Sigmoid colon (tissue), 7 donors: Measurements from ENCODE around the gene SYTL2. TPM values are rescaled to one million over a fixed set of nuclear protein-coding genes. Genes with fewer than 3 reads are reported as not detected.

Source experiments
- DNase-seq: peaks from one replicate; pipeline ENCODE4 v3.0.0-alpha.2; 2019
- H3K27ac ChIP-seq, 4 donors: fragments of 200-600 bp; sonication (generic); one replicate each; pipeline ENCODE4 v1.5.1; 2016 to 2019; ENCODE audit warnings: mild to moderate bottlenecking in 1 of 4
- H3K27me3 ChIP-seq, 3 donors: fragments of 200-600 bp; sonication (generic); one replicate each; pipeline ENCODE4 v1.5.1; 2019; ENCODE audit warnings: mild to moderate bottlenecking in 1 of 3
- H3K36me3 ChIP-seq, 4 donors: fragments of 200-600 bp; sonication (generic); one replicate each; pipeline ENCODE4 v1.5.1; 2016 to 2019
- H3K4me1 ChIP-seq, 4 donors: fragments of 200-600 bp; sonication (generic); one replicate each; pipeline ENCODE4 v1.5.1; 2017 to 2019
- H3K4me3 ChIP-seq, 4 donors: fragments of 200-600 bp; sonication (generic); one replicate each; pipeline ENCODE4 v1.5.1; 2017 to 2019; ENCODE audit warnings: mild to moderate bottlenecking in 2 of 4, moderate library complexity in 1 of 4
- H3K9me3 ChIP-seq, 4 donors: fragments of 200-600 bp in 3 of 4; sonication (generic) in 3 of 4; one replicate each; pipeline versions ENCODE4 v1.5.1 to v1.6.1; 2013 to 2019
- EP300 ChIP-seq, 4 donors: sonication (generic); formaldehyde crosslinking; IDR thresholded peaks; one replicate each; pipeline ENCODE4 v1.6.1; 2017; ENCODE audit warnings: antibody characterized with exemption in 4 of 4
- POLR2A ChIP-seq, 2 donors: fragments of 450-650 bp; IDR thresholded peaks; one replicate each; pipeline ENCODE4 v1.6.1; 2016; ENCODE audit warnings: antibody characterized with exemption in 2 of 2, mild to moderate bottlenecking in 2 of 2, moderate library complexity in 2 of 2
- POLR2AphosphoS5 ChIP-seq, 4 donors: sonication (generic); formaldehyde crosslinking; IDR thresholded peaks; one replicate each; pipeline ENCODE4 v1.6.1; 2017; ENCODE audit warnings: antibody characterized with exemption in 4 of 4
- WGBS, 2 donors: extraction: QIAGEN DNeasy Blood & Tissue Kit; methylation state at CpG; one replicate each; pipeline ENCODE4 v1.1.7; 2013; 5-methylcytosine and 5-hydroxymethylcytosine counted together
- intact Hi-C: fragments of 100-400 bp; cut with DNase I; formaldehyde crosslinking; loops from one replicate; pipeline ENCODE4 v1.15.1; 2023
- polyA plus RNA-seq, 3 donors: library from polyadenylated mRNA; stranded (reverse); fragments of 200-250 nt; gene quantifications; one replicate each; pipeline ENCODE4 v1.2.3, GENCODE V29; 2013
- total RNA-seq, 4 donors: library from RNA; depleted of rRNA; stranded (reverse); fragments of >200 nt; gene quantifications; one replicate each; pipeline ENCODE4 v1.1.0, GENCODE V29; 2016
- TF ChIP-seq, protein P1 (sequence below), 4 experiments: fragments of 450-650 bp in 3 of 4; fragments of 200-600 bp in 1 of 4; IDR thresholded peaks; one replicate each; pipeline ENCODE4 v1.5.1; 2016 to 2019; ENCODE audit warnings: antibody characterized with exemption in 4 of 4, mild to moderate bottlenecking in 3 of 4, moderate library complexity in 2 of 4
- donor health status: healthy with polysubstance abuse.
- donor health status: Bipolar disorder and iron deficiency.
- donor health status: healthy.

The SYTL2 gene
- total and polyA plus RNA-seq, 7 donors: 9.0 to 104 (median 30.2) TPM

DNA sequence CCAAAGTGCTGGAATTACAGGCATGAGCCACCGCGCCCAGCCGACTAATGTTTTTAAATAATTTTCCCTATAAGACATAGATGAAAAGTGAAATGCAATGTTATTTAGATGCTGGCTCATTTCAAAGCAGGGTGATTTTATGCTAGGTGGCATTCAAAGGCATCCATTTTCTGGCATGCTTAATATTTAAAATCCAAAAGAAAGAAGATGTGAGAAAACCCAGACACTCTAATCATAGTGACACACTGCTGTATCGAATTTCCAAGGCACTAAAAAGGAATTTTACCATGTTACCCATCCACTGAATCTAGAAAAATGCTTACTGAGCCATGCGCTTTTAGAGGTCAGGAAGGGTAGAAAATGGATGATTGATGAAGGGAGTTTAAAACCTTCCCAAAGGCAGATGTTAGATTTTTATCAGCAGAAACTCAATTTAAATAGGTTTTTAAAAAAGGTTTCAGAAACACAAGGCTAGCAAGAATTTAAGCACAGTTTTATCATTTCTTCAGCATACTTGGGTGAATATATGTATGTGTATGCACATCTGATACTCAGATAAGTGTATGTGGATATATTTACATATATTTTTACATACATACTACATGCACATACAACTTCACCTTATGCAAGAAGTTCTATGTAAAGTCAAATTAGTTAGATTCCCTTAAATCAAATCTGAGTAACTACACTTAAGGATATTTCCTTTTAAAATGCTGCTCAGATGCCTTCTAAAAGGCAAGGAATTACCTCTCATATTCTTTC, 100.8 kb downstream of the SYTL2 start:
- H3K27ac ChIP-seq: no peak overlapping the region
- no peak for TF ChIP-seq EP300 (IDR thresholded peaks at IDR 0.05)
- TF ChIP-seq POLR2A (IDR thresholded peaks at IDR 0.05): no peak
- TF ChIP-seq, protein P1, sequence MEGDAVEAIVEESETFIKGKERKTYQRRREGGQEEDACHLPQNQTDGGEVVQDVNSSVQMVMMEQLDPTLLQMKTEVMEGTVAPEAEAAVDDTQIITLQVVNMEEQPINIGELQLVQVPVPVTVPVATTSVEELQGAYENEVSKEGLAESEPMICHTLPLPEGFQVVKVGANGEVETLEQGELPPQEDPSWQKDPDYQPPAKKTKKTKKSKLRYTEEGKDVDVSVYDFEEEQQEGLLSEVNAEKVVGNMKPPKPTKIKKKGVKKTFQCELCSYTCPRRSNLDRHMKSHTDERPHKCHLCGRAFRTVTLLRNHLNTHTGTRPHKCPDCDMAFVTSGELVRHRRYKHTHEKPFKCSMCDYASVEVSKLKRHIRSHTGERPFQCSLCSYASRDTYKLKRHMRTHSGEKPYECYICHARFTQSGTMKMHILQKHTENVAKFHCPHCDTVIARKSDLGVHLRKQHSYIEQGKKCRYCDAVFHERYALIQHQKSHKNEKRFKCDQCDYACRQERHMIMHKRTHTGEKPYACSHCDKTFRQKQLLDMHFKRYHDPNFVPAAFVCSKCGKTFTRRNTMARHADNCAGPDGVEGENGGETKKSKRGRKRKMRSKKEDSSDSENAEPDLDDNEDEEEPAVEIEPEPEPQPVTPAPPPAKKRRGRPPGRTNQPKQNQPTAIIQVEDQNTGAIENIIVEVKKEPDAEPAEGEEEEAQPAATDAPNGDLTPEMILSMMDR (IDR thresholded peaks at IDR 0.05): no peak
- TF ChIP-seq POLR2AphosphoS5 (IDR thresholded peaks at IDR 0.05): no peak
- no peaks in the 10 kb centered on the region for H3K9me3 ChIP-seq
- no peaks in the 10 kb centered on the region for H3K36me3 ChIP-seq
- H3K4me1 ChIP-seq: no peaks in the 10 kb centered on the region
- no peak overlapping the region for H3K4me3 ChIP-seq
- 93 to 96% methylated on average over 5 of the region's 5 CpGs for WGBS, 2 donors
- intact Hi-C loops: no loop called here
- no peaks in the 10 kb centered on the region for H3K27me3 ChIP-seq
- DNase-seq: no peak

DNA sequence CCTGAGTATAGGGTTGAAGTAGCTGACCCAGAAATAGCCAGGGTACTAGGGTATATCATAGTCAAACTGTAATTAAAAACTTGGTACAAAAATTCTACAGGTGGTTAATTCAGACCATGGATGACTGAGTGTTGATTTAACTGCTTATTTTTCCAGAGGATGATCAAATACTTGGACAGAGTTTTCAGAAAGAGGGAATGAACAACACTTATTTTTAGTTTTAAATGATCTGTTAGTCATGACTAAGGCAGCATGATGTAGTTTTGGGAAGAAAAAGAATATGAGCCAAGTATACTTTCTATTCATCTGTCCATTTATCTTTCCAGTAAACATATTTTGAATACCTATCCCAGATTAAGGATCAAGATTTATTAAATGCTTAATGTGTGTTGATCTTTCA, 105.1 kb downstream of the SYTL2 start:
- Histone ChIP-seq H3K27me3 (no peaks in the 10 kb centered on the region), H3K27ac (no peak overlapping the region), H3K4me1 (no peaks in the 10 kb centered on the region), H3K9me3 (no peaks in the 10 kb centered on the region), H3K36me3 (no peaks in the 10 kb centered on the region), H3K4me3 (no peak overlapping the region)
- TF ChIP-seq POLR2A (IDR thresholded peaks at IDR 0.05): no peak
- TF ChIP-seq EP300 (IDR thresholded peaks at IDR 0.05): no peak
- TF ChIP-seq POLR2AphosphoS5 (IDR thresholded peaks at IDR 0.05): no peak
- TF ChIP-seq, protein P1 (IDR thresholded peaks at IDR 0.05): no peak
- no peak for DNase-seq
- intact Hi-C loops: no loop called here

DNA sequence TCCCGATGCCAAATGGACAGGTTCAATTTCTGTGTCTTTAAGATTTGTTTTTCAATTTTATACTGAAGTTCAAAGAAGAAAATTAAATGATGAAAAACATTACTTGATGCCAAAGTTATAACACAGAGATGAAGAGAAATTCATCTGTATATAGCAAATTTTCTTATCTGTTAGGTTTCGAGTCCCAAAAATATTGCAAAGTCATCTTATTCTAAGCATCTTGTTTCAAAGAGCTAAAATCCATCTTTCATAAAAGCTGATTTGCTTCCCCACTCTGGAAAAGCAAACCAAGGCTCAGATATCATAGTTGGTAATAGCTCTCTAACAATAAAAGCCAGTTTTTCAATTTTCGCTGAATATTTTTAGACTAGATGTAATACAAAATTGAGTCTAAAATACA, 106.0 kb downstream of the SYTL2 start:
- no peak overlapping the region for H3K4me3 ChIP-seq
- H3K27ac ChIP-seq: no peak overlapping the region
- WGBS, 2 donors: 97 to 98% methylated on average over 3 of the region's 3 CpGs
- no peaks in the 10 kb centered on the region for H3K27me3 ChIP-seq
- TF ChIP-seq POLR2AphosphoS5 (IDR thresholded peaks at IDR 0.05) (no peak), POLR2A (IDR thresholded peaks at IDR 0.05) (no peak), EP300 (IDR thresholded peaks at IDR 0.05) (no peak)
- TF ChIP-seq, protein P1 (IDR thresholded peaks at IDR 0.05): no peak
- intact Hi-C loops: no loop called here
- DNase-seq: no peak
- no peaks in the 10 kb centered on the region for H3K9me3 ChIP-seq
- H3K4me1 ChIP-seq: no peaks in the 10 kb centered on the region
- H3K36me3 ChIP-seq: no peaks in the 10 kb centered on the region

DNA sequence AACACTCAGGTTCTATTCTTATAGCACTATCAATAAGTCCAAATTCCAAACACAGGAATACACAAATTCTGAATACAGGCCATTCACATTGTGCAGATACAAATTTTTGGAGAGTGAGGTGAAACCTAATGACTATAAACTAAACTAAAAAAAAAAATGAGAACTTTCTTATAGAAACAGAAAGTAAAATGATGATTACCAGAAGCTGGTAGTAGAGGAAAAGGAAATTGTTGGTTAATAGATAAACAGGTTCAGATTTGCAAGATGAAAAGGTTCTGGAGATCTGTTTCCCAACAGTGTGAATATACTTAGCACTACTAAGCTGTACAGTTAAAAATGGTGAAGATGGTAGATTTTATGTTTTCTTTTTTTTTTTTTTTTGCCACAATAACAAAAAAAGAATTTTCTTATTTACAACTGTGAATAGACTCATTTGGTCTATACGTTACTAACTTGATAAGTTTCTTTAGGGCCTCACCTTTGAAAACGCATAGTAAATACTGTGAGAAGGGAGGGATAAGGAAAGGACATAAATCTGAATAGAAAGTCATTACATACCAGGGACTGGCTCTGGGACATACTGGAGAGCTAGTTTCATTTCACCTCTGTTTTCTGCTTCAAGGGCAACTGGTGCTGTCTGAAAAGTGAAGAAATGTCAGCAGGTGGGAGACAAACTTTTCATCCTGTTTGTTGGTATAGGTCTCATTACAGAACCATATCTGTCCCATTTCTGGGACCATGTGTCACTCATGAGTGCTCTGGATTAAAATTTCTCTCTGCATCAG, 110.8 kb downstream of the SYTL2 start:
- H3K4me3 ChIP-seq: no peak overlapping the region
- no peak overlapping the region for H3K27ac ChIP-seq
- 26 to 57% methylated on average over 2 of the region's 2 CpGs for WGBS, 2 donors
- H3K36me3 ChIP-seq: no peaks in the 10 kb centered on the region
- no peaks in the 10 kb centered on the region for H3K27me3 ChIP-seq
- no peaks in the 10 kb centered on the region for H3K4me1 ChIP-seq
- intact Hi-C loops: no loop called here
- no peaks in the 10 kb centered on the region for H3K9me3 ChIP-seq
- DNase-seq: no peak
- TF ChIP-seq EP300 (IDR thresholded peaks at IDR 0.05): no peak
- no peak for TF ChIP-seq POLR2AphosphoS5 (IDR thresholded peaks at IDR 0.05)
- TF ChIP-seq, protein P1 (IDR thresholded peaks at IDR 0.05): no peak
- no peak for TF ChIP-seq POLR2A (IDR thresholded peaks at IDR 0.05)
